MM.1S (cell line): ENCODE data around the gene ABCB7.

ENCODE experiments used
- CTCF ChIP-seq: fragments of 300-600 bp; sonication (generic); IDR thresholded peaks from 2 replicates; pipeline ENCODE4 v1.5.1; 2016; ENCODE audit warnings: antibody characterized with exemption, low read length, mixed read lengths
- EZH2 ChIP-seq: fragments of 300-600 bp; sonication (generic); optimal IDR thresholded peaks from 2 replicates; pipeline ENCODE3; 2017; ENCODE audit warnings: low read depth, mild to moderate bottlenecking, antibody characterized with exemption, low read length, mixed read lengths

- TF ChIP-seq CTCF (no peak), EZH2 (no peak)
Measured at GRCh38 chrX:75045369-75045768, 110.7 kb downstream of the ABCB7 start.
